ENCODE measurements around the gene NR6A1. TPM values are rescaled to one million over a fixed set of nuclear protein-coding genes. Genes with fewer than 3 reads are reported as not detected.

Gene NR6A1
- total RNA-seq, 1 donor from 2014 or later, result 1.2 TPM

GRCh38 chr9:124583134-124583533 is 188.0 kb downstream of the NR6A1 start:
- Histone ChIP-seq H3K36me3 (no peaks in the 10 kb centered on the region), H3K9me3 (no peaks in the 10 kb centered on the region), H3K4me3 (no peak overlapping the region), H3K27me3 (no peaks in the 10 kb centered on the region), H3K27ac (no peak overlapping the region), H3K4me1 (no peaks in the 10 kb centered on the region)
- intact Hi-C loops (cut with DNase I), result no loop called here
- TF ChIP-seq POLR2AphosphoS5 (IDR thresholded peaks at IDR 0.05; ENCODE audit: insufficient read depth in 1 of 2, low read depth in 1 of 2), result no peak
- TF ChIP-seq CTCF (IDR thresholded peaks at IDR 0.05), result no peak
- TF ChIP-seq POLR2A (IDR thresholded peaks at IDR 0.05), result no peak
- DNase-seq (ENCODE audit: extremely low spot score in 2 of 2), result no peak

GRCh38 chr9:124580186-124580585 is 190.9 kb downstream of the NR6A1 start:
- Histone ChIP-seq H3K4me1 (no peaks in the 10 kb centered on the region), H3K27ac (no peak overlapping the region), H3K27me3 (no peaks in the 10 kb centered on the region), H3K4me3 (no peak overlapping the region), H3K9me3 (no peaks in the 10 kb centered on the region), H3K36me3 (no peaks in the 10 kb centered on the region)
- TF ChIP-seq CTCF (IDR thresholded peaks at IDR 0.05) (no peak), POLR2A (IDR thresholded peaks at IDR 0.05) (no peak), POLR2AphosphoS5 (IDR thresholded peaks at IDR 0.05; ENCODE audit: insufficient read depth in 1 of 2, low read depth in 1 of 2) (no peak)
- intact Hi-C loops (cut with DNase I), result no loop called here
- no peak for DNase-seq (ENCODE audit: extremely low spot score in 2 of 2)

GRCh38 chr9:124576751-124577150 is 194.4 kb downstream of the NR6A1 start:
- H3K4me3 ChIP-seq, result no peak overlapping the region
- TF ChIP-seq CTCF (IDR thresholded peaks at IDR 0.05) (no peak), POLR2AphosphoS5 (IDR thresholded peaks at IDR 0.05; ENCODE audit: insufficient read depth in 1 of 2, low read depth in 1 of 2) (no peak), POLR2A (IDR thresholded peaks at IDR 0.05) (no peak)

GRCh38 chr9:124574534-124575375 is 196.4 kb downstream of the NR6A1 start:
- Histone ChIP-seq H3K27ac (no peak overlapping the region), H3K27me3 (no peaks in the 10 kb centered on the region), H3K9me3 (no peaks in the 10 kb centered on the region), H3K4me1 (no peaks in the 10 kb centered on the region), H3K36me3 (no peaks in the 10 kb centered on the region), H3K4me3 (no peak overlapping the region)
- intact Hi-C loops (cut with DNase I), result no loop called here
- DNase-seq (ENCODE audit: extremely low spot score in 2 of 2), result no peak
- TF ChIP-seq POLR2AphosphoS5 (IDR thresholded peaks at IDR 0.05; ENCODE audit: insufficient read depth in 1 of 2, low read depth in 1 of 2) (no peak), POLR2A (IDR thresholded peaks at IDR 0.05) (no peak), CTCF (IDR thresholded peaks at IDR 0.05) (no peak)

More at GRCh38 chr9:124576751-124577150, 194.4 kb downstream of the NR6A1 start:
- DNase-seq (ENCODE audit: extremely low spot score in 2 of 2), result no peak
- Histone ChIP-seq H3K9me3 (no peaks in the 10 kb centered on the region), H3K27ac (no peak overlapping the region), H3K27me3 (no peaks in the 10 kb centered on the region), H3K36me3 (no peaks in the 10 kb centered on the region), H3K4me1 (no peaks in the 10 kb centered on the region)
- intact Hi-C loops (cut with DNase I), result no loop called here
